Activated naive CD4-positive, alpha-beta T cell treated with anti-CD3 and anti-CD28 coated beads, Interleukin-2, amount 10 ng/mL, durations not matched to agents 7 days and 5 days (primary cell): ENCODE results near the gene GBX1.

ENCODE experiments used
- CTCF ChIA-PET: fragments of 350-600 bp; sonication (Branson Sonifier 250); formaldehyde crosslinking; loops from one replicate; lab custom pipeline; 2021; ENCODE audit warnings: antibody characterized with exemption; lab: Charles Lee
- DNase-seq: peaks from one replicate; pipeline ENCODE4 v3.0.0-alpha.2; 2020
- H3K27ac Mint-ChIP-seq: one replicate; pipeline ENCODE4 v1.8.0; 2021; ENCODE audit warnings: mild to moderate bottlenecking, moderate library complexity, mixed read lengths
- H3K27me3 Mint-ChIP-seq: one replicate; pipeline ENCODE4 v1.8.0; 2021; ENCODE audit warnings: mild to moderate bottlenecking, mixed read lengths
- H3K36me3 Mint-ChIP-seq: one replicate; pipeline ENCODE4 v1.8.0; 2021; ENCODE audit warnings: mixed read lengths
- H3K4me1 Mint-ChIP-seq: one replicate; pipeline ENCODE4 v1.8.0; 2021; ENCODE audit warnings: mixed read lengths
- H3K4me3 Mint-ChIP-seq: one replicate; pipeline ENCODE4 v1.8.0; 2021; ENCODE audit warnings: mild to moderate bottlenecking, moderate library complexity, mixed read lengths
- H3K9me3 Mint-ChIP-seq: one replicate; pipeline ENCODE4 v1.8.0; 2021; ENCODE audit warnings: mixed read lengths

The GBX1 gene

GRCh38 chr7:151118108-151119054, 49.1 kb downstream of the GBX1 start:
- peak overlapping the region; percentile 81 for H3K27ac Mint-ChIP-seq
- no peaks in the 10 kb centered on the region for H3K36me3 Mint-ChIP-seq
- CTCF ChIA-PET: interaction anchor here (1.4 to 1.7 kb wide), 2 partner anchors 8 to 48 kb away, joined by 3 to 5 read pairs; no protein-coding TSS in a partner anchor
- H3K4me3 Mint-ChIP-seq: no peak overlapping the region
- DNase-seq: no peak
- no peaks in the 10 kb centered on the region for H3K9me3 Mint-ChIP-seq
- peaks cover 21% of the 10 kb centered on the region for H3K4me1 Mint-ChIP-seq
- peaks cover 36% of the 10 kb centered on the region for H3K27me3 Mint-ChIP-seq

- CTCF ChIA-PET: interaction anchor here (1.0 to 1.4 kb wide), 2 partner anchors 49 to 99 kb away, joined by 3 read pairs; no protein-coding TSS in a partner anchor
- peaks cover 21% of the 10 kb centered on the region for H3K4me1 Mint-ChIP-seq
- DNase-seq: peak; percentile 58
- peaks cover 44% of the 10 kb centered on the region for H3K27me3 Mint-ChIP-seq
- H3K9me3 Mint-ChIP-seq: no peaks in the 10 kb centered on the region
- no peaks in the 10 kb centered on the region for H3K36me3 Mint-ChIP-seq
- peak overlapping the region; percentile 70 for H3K4me3 Mint-ChIP-seq
- H3K27ac Mint-ChIP-seq: peak overlapping the region; percentile 81
These were observed 49.9 kb downstream of the GBX1 start for GRCh38 chr7:151117565-151117964.

- H3K27me3 Mint-ChIP-seq: peaks cover 51% of the 10 kb centered on the region
- peak overlapping the region; percentile 70 for H3K4me3 Mint-ChIP-seq
- CTCF ChIA-PET: interaction anchor here (1.0 to 1.4 kb wide), 2 partner anchors 50 to 99 kb away, joined by 3 read pairs; no protein-coding TSS in a partner anchor
- H3K9me3 Mint-ChIP-seq: no peaks in the 10 kb centered on the region
- H3K27ac Mint-ChIP-seq: peak overlapping the region; percentile 81
- no peaks in the 10 kb centered on the region for H3K36me3 Mint-ChIP-seq
- H3K4me1 Mint-ChIP-seq: peaks cover 21% of the 10 kb centered on the region
- no peak for DNase-seq
These were observed 50.7 kb downstream of the GBX1 start for GRCh38 chr7:151116603-151117440.

GRCh38 chr7:151115836-151116418, 51.6 kb downstream of the GBX1 start:
- peak overlapping the region; percentile 66 for H3K4me3 Mint-ChIP-seq
- H3K27me3 Mint-ChIP-seq: peaks cover 60% of the 10 kb centered on the region
- H3K27ac Mint-ChIP-seq: peak overlapping the region; percentile 49
- H3K4me1 Mint-ChIP-seq: peaks cover 24% of the 10 kb centered on the region
- DNase-seq: no peak
- CTCF ChIA-PET: interaction anchor here (0.8 to 1.0 kb wide), 2 partner anchors 8 to 23 kb away, joined by 3 read pairs; no protein-coding TSS in a partner anchor
- H3K36me3 Mint-ChIP-seq: no peaks in the 10 kb centered on the region
- no peaks in the 10 kb centered on the region for H3K9me3 Mint-ChIP-seq

- CTCF ChIA-PET: interaction anchor here (0.8 to 2.4 kb wide), 3 partner anchors 9 to 22 kb away, joined by 3 to 8 read pairs (median 3); no protein-coding TSS in a partner anchor
- peaks cover 65% of the 10 kb centered on the region for H3K27me3 Mint-ChIP-seq
- peak; percentile 39 for DNase-seq
- no peak overlapping the region for H3K27ac Mint-ChIP-seq
- H3K4me1 Mint-ChIP-seq: peaks cover 24% of the 10 kb centered on the region
- H3K4me3 Mint-ChIP-seq: peak overlapping the region; percentile 66
- H3K9me3 Mint-ChIP-seq: no peaks in the 10 kb centered on the region
- H3K36me3 Mint-ChIP-seq: no peaks in the 10 kb centered on the region
These were observed 52.2 kb downstream of the GBX1 start for GRCh38 chr7:151115121-151115835.

GRCh38 chr7:151114151-151115090, 53.1 kb downstream of the GBX1 start:
- Mint-ChIP-seq H3K4me3 (no peak overlapping the region), H3K4me1 (peaks cover 24% of the 10 kb centered on the region), H3K27me3 (peaks cover 70% of the 10 kb centered on the region), H3K27ac (no peak overlapping the region), H3K9me3 (no peaks in the 10 kb centered on the region), H3K36me3 (no peaks in the 10 kb centered on the region)
- CTCF ChIA-PET: interaction anchor here (0.6 to 2.4 kb wide), 4 partner anchors 9 to 21 kb away, joined by 3 to 8 read pairs (median 4); no protein-coding TSS in a partner anchor
- no peak for DNase-seq

- Mint-ChIP-seq H3K36me3 (no peaks in the 10 kb centered on the region), H3K9me3 (no peaks in the 10 kb centered on the region), H3K27me3 (peaks cover 67% of the 10 kb centered on the region), H3K4me3 (peak overlapping the region; percentile 21), H3K4me1 (peaks cover 21% of the 10 kb centered on the region), H3K27ac (no peak overlapping the region)
- no peak for DNase-seq
- CTCF ChIA-PET: interaction anchor here (0.6 to 4.3 kb wide), 3 partner anchors 10 to 152 kb away, joined by 4 to 37 read pairs (median 8); no protein-coding TSS in a partner anchor
These were observed 53.9 kb downstream of the GBX1 start for GRCh38 chr7:151113344-151114150.

- Mint-ChIP-seq H3K9me3 (no peaks in the 10 kb centered on the region), H3K27me3 (peaks cover 51% of the 10 kb centered on the region), H3K4me3 (no peak overlapping the region), H3K27ac (peak overlapping the region; percentile 45), H3K4me1 (peaks cover 8% of the 10 kb centered on the region), H3K36me3 (no peaks in the 10 kb centered on the region)
- peak; percentile 85 for DNase-seq
- CTCF ChIA-PET: interaction anchor here (0.6 to 4.3 kb wide), 36 partner anchors 8 to 836 kb away, joined by 3 to 37 read pairs (median 4); partner anchors contain the start of genes ABCB8, ABCF2, CDK5 and SLC4A2
These were observed 56.4 kb downstream of the GBX1 start for GRCh38 chr7:151110941-151111645.

GRCh38 chr7:151110236-151110940, 57.1 kb downstream of the GBX1 start:
- H3K27me3 Mint-ChIP-seq: peaks cover 45% of the 10 kb centered on the region
- DNase-seq: no peak
- H3K9me3 Mint-ChIP-seq: no peaks in the 10 kb centered on the region
- CTCF ChIA-PET: interaction anchor here (0.6 to 4.3 kb wide), 35 partner anchors 8 to 835 kb away, joined by 3 to 37 read pairs (median 4); partner anchors contain the start of genes ABCB8, ABCF2, CDK5 and SLC4A2
- peak overlapping the region; percentile 45 for H3K27ac Mint-ChIP-seq
- H3K4me3 Mint-ChIP-seq: no peak overlapping the region
- H3K36me3 Mint-ChIP-seq: no peaks in the 10 kb centered on the region
- peaks cover 3% of the 10 kb centered on the region for H3K4me1 Mint-ChIP-seq
